Measurements from ENCODE around the gene MTA1.

- TF ChIP-seq CTCF (IDR thresholded peaks at IDR 0.05; ENCODE audit: low read depth, low read length, poor library complexity, severe bottlenecking), result no peak
- TF ChIP-seq EZH2phosphoT487 (IDR thresholded peaks at IDR 0.05; ENCODE audit: borderline replicate concordance, low read length), result no peak
Measured at GRCh38 chr14:105389534-105389933, 30.1 kb upstream of the MTA1 start.
